SK-N-SH treated with all-trans-retinoic acid at 6 μM for 48 hours (cell line): ENCODE results near the gene RNF103.

Experiments used
- ESRRG ChIP-seq: fragments of 250-450 bp; sonication (Bioruptor Pico); IDR thresholded peaks from 2 replicates; pipeline ENCODE4 v1.6.1; 2021; ENCODE audit warnings: mild to moderate bottlenecking
- POU6F1 ChIP-seq: fragments of 250-450 bp; sonication (Bioruptor Pico); IDR thresholded peaks from 2 replicates; pipeline ENCODE4 v1.8.0; 2021; ENCODE audit warnings: low read depth, mild to moderate bottlenecking, moderate library complexity, borderline replicate concordance
- RARB ChIP-seq: fragments of 250-450 bp; sonication (Bioruptor Pico); IDR thresholded peaks from 2 replicates; pipeline ENCODE4 v1.8.0; 2021; ENCODE audit warnings: mild to moderate bottlenecking, moderate library complexity
- TSHZ2 ChIP-seq: fragments of 250-450 bp; sonication (Bioruptor Pico); IDR thresholded peaks from 2 replicates; pipeline ENCODE4 v1.5.0; 2020; ENCODE audit warnings: mild to moderate bottlenecking, moderate library complexity
- ZNF565 ChIP-seq: fragments of 450-650 bp; formaldehyde crosslinking; conservative IDR thresholded peaks from 2 replicates; pipeline ENCODE4 v1.5.0; 2020; ENCODE audit warnings: low read depth, mild to moderate bottlenecking, moderate library complexity

GRCh38 chr2:86671337-86671981, 47.8 kb upstream of the RNF103 start:
- TF ChIP-seq TSHZ2 (CRISPR knock-in tag) (no peak), ESRRG (CRISPR knock-in tag) (no peak), POU6F1 (CRISPR knock-in tag) (no peak), RARB (CRISPR knock-in tag) (no peak), ZNF565 (CRISPR knock-in tag) (no peak)
